Activated CD8-positive, alpha-beta T cell treated with anti-CD3 and anti-CD28 coated beads for 36 hours (primary cell): ENCODE measurements around the gene MCF2L. TPM values are rescaled to one million over a fixed set of nuclear protein-coding genes. Genes with fewer than 3 reads are reported as not detected.

Experiments
- ATAC-seq: fragments of 200-7000 bp; cut with Tn5 transposase; one replicate; pipeline ENCODE4 v1.10.0; 2021; ENCODE audit warnings: mild to moderate bottlenecking, moderate library complexity
- CTCF ChIA-PET: fragments of 350-600 bp; sonication (Branson Sonifier 250); formaldehyde crosslinking; loops from one replicate; lab custom pipeline; 2021; ENCODE audit warnings: antibody characterized with exemption; lab: Charles Lee
- POLR2A ChIA-PET: fragments of 350-600 bp; sonication (Branson Sonifier 250); formaldehyde crosslinking; loops from one replicate; lab custom pipeline; 2021; ENCODE audit warnings: antibody characterized with exemption; lab: Charles Lee
- DNase-seq: peaks from one replicate; pipeline ENCODE4 v3.0.0-alpha.2; 2020
- H3K27ac Mint-ChIP-seq: one replicate; pipeline ENCODE4 v1.8.0; 2021; ENCODE audit warnings: mild to moderate bottlenecking, mixed read lengths
- H3K27me3 Mint-ChIP-seq: one replicate; pipeline ENCODE4 v1.8.0; 2021; ENCODE audit warnings: mixed read lengths
- H3K36me3 Mint-ChIP-seq: one replicate; pipeline ENCODE4 v1.8.0; 2021; ENCODE audit warnings: low read depth, mixed read lengths
- H3K4me1 Mint-ChIP-seq: one replicate; pipeline ENCODE4 v1.8.0; 2021; ENCODE audit warnings: low read depth, mixed read lengths
- H3K4me3 Mint-ChIP-seq: one replicate; pipeline ENCODE4 v1.8.0; 2021; ENCODE audit warnings: mild to moderate bottlenecking, moderate library complexity, mixed read lengths
- H3K9me3 Mint-ChIP-seq: one replicate; pipeline ENCODE4 v1.8.0; 2021; ENCODE audit warnings: mixed read lengths
- CTCF ChIP-seq: fragments of 200-600 bp; IDR thresholded peaks from one replicate; pipeline ENCODE4 v1.8.0; 2022; ENCODE audit warnings: antibody characterized with exemption, mild to moderate bottlenecking
- intact Hi-C: fragments of 100-400 bp; cut with micrococcal nuclease; formaldehyde crosslinking; loops from one replicate; pipeline ENCODE4 v1.10.0; 2022
- total RNA-seq, 2 experiments: library from RNA; stranded (reverse); gene quantifications; one replicate each; pipeline ENCODE4 v1.2.3, GENCODE V29; 2021

MCF2L gene
- total RNA-seq, 2 experiments from 2014 or later, result 7.6 to 8.9 TPM

DNA sequence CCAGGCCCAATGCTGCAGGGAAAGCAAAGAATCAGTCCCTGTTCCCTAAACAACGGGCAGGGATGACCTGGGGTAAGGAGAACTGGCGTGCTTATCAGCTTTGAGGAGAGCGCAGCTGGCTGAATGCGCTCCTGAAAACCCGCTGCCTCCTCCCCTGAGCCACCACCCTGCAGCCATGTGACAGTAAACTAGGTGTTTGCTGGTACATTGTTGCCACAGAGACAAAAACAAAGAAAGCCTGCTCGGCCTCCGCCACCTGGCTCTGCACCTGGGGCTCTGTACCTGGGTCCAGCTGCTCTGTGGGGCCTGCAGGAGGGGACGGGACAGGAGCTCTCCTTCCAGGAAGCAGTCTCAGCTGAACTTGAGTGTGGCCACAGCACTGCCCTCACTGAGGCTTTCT lies 21.8 kb downstream of the MCF2L start:
- no peak overlapping the region for H3K4me3 Mint-ChIP-seq
- no peak overlapping the region for H3K27ac Mint-ChIP-seq
- no peaks in the 10 kb centered on the region for H3K9me3 Mint-ChIP-seq
- intact Hi-C loops, result no loop called here
- H3K36me3 Mint-ChIP-seq, result no peaks in the 10 kb centered on the region
- no peak for ATAC-seq
- ChIA-PET CTCF (no interaction called here), POLR2A (interaction anchor here (0.6 kb wide), 1 partner anchor 191 kb away, joined by 3 read pairs; no protein-coding TSS in a partner anchor)
- H3K4me1 Mint-ChIP-seq, result no peaks in the 10 kb centered on the region
- no peak for TF ChIP-seq CTCF
- no peaks in the 10 kb centered on the region for H3K27me3 Mint-ChIP-seq
- DNase-seq, result no peak

DNA sequence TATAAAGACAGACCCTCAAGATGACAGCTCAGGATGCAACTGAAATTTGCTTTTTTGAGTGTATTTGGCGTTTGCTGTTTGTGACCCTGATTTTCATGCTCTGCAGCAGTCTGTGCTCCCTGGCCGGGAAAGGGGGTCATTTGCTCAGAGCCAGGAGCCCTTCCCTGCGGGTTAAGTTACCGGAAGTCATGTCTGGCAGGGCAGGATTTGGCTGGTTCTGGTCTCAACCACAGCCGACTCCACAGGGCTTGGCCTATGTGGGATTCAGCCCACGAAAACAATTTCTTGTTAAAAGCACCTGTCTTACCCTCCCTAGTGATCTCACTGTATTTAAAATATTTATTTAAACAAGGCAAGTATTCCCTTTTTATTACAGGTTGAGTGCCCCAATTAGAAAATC lies 22.6 kb downstream of the MCF2L start:
- H3K9me3 Mint-ChIP-seq, result no peaks in the 10 kb centered on the region

DNA sequence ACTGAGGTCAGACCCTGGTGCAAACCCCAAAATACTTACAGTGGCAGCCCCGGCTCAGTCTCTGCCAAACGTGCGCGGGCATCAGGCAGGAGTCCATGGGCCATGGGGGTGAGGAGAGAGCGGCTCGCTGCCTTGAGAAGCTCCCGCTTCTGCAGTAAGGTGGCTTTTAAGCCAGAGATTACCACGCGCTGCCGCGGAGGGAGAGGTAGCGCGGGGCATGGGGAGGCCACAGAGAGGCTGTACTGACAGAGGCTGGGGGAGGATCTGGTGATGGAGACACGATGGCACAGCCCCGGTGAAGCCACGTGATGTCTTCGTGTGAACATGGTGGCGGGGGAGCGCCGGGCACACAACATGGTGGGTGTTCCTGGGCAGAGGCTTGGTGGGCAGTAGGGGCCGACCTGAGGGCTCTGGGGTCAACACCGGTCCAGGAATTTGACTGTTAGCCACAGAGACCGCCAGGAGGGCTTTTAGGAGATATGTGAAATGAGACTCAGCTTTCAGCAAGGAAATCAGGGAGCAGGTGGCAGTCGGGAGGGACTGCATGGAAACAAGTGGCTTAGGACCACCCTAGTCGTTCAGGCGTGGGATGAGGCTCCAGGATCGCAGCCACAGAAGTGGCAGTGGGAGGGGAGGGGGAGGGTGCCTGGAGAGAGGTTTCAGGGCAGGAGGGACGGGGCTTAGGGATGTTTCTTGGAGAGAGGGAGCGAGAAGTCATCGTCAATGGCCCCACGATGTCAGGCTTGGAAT lies 24.1 kb downstream of the MCF2L start:
- Mint-ChIP-seq H3K4me1 (no peaks in the 10 kb centered on the region), H3K36me3 (no peaks in the 10 kb centered on the region), H3K27ac (no peak overlapping the region), H3K9me3 (no peaks in the 10 kb centered on the region), H3K4me3 (no peak overlapping the region), H3K27me3 (no peaks in the 10 kb centered on the region)
- ATAC-seq (no peak), DNase-seq (no peak)
- intact Hi-C loops, result no loop called here
- CTCF ChIA-PET, result no interaction called here
- no peak for TF ChIP-seq CTCF
- POLR2A ChIA-PET, result interaction anchor here (1.0 kb wide), 1 partner anchor 23 kb away, joined by 3 read pairs; no protein-coding TSS in a partner anchor

More for the DNA sequence above, 22.6 kb downstream of the MCF2L start:
- H3K4me1 Mint-ChIP-seq, result no peaks in the 10 kb centered on the region
- H3K4me3 Mint-ChIP-seq, result no peak overlapping the region
- no peaks in the 10 kb centered on the region for H3K36me3 Mint-ChIP-seq
- no peaks in the 10 kb centered on the region for H3K27me3 Mint-ChIP-seq
- CTCF ChIA-PET, result no interaction called here
- intact Hi-C loops, result no loop called here
- no peak for TF ChIP-seq CTCF
- H3K27ac Mint-ChIP-seq, result no peak overlapping the region
- ATAC-seq (no peak), DNase-seq (no peak)
- POLR2A ChIA-PET, result no interaction called here

- no peaks in the 10 kb centered on the region for H3K9me3 Mint-ChIP-seq
- ATAC-seq (no peak), DNase-seq (no peak)
- TF ChIP-seq CTCF, result no peak
- H3K27me3 Mint-ChIP-seq, result no peaks in the 10 kb centered on the region
- no peaks in the 10 kb centered on the region for H3K36me3 Mint-ChIP-seq
- ChIA-PET POLR2A (interaction anchor here (1.0 kb wide), 1 partner anchor 24 kb away, joined by 3 read pairs; no protein-coding TSS in a partner anchor), CTCF (interaction anchor here (0.6 kb wide), 1 partner anchor 38 kb away, joined by 3 read pairs; no protein-coding TSS in a partner anchor)
- no peak overlapping the region for H3K27ac Mint-ChIP-seq
- intact Hi-C loops, result no loop called here
- no peaks in the 10 kb centered on the region for H3K4me1 Mint-ChIP-seq
- no peak overlapping the region for H3K4me3 Mint-ChIP-seq
Observed at GRCh38 chr13:112994084-112994780, 25.2 kb downstream of the MCF2L start.

DNA sequence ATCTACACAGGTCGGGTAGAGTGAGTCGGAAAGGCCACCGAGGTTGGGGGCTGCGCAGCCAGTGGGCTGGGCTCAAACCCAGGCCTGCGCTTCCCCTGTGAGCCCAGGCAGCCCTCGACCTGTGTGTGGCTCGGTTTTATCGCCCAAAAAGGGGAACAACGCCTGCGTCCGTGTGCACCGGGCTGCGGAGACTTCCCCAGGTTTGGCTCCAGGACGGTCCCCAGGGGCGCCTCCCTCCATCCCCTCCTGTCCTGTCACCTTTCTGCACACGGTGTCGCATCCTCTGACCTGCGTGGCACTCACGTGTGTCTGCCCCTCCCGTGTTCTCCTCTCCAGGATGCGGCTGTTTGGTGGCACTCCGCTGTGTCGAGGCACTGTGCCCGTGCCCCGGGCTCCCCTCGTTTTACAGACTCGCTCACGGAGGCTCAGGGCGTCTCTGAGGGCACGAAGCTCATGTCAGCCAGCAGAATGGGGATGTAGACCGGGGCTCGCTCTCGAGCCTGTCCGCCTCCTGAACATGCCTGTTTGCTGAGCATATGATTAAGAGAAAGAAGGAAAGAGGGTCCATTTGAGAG lies 25.9 kb downstream of the MCF2L start:
- Mint-ChIP-seq H3K27me3 (no peaks in the 10 kb centered on the region), H3K9me3 (no peaks in the 10 kb centered on the region), H3K36me3 (no peaks in the 10 kb centered on the region), H3K4me1 (peaks cover 2% of the 10 kb centered on the region), H3K27ac (no peak overlapping the region), H3K4me3 (no peak overlapping the region)
- no peak for ATAC-seq
- no peak for DNase-seq
- ChIA-PET POLR2A (no interaction called here), CTCF (no interaction called here)
- intact Hi-C loops, result no loop called here
- no peak for TF ChIP-seq CTCF
